ENCODE results near the gene SPANXA1.
"Not testable (repeated sequence)": the region's sequence is repeated elsewhere in the genome, so short reads cannot be mapped to it uniquely, and the experiment has no call there.

The SPANXA1 gene, protein sequence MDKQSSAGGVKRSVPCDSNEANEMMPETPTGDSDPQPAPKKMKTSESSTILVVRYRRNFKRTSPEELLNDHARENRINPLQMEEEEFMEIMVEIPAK

DNA sequence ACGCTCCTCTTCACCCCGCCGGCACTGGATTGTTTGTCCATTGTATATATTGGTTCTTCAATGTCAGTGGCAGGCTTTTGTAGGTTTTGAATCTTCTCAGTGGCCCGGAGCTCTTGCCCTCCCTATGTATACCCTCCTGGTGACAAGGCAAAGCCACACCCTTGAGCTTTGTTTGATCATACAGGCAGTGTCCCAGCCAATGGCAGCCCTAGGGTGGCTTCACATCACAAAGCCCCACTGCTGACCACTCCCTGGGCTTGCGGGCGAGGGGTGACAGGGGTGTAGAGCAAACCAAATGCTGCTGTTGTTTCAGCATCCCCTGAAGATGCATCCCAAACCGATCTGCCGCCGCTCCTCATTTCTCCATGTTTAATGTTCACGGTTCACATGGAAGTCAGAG lies at the start of gene SPANXA1:
Gene SPANXA1 (minus strand): TSS at position 101 of the 400 bp plus-strand sequence. CDS start 60 bp downstream, at position 41.
- not testable (repeated sequence) for H3K9me3 Mint-ChIP-seq; DNase-seq (ENCODE audit: low spot score in 2 of 2); ATAC-seq (ENCODE audit: low read depth); H3K36me3 Mint-ChIP-seq; H3K27ac Mint-ChIP-seq; H3K27me3 Mint-ChIP-seq; H3K4me3 Mint-ChIP-seq; H3K4me1 Mint-ChIP-seq

DNA sequence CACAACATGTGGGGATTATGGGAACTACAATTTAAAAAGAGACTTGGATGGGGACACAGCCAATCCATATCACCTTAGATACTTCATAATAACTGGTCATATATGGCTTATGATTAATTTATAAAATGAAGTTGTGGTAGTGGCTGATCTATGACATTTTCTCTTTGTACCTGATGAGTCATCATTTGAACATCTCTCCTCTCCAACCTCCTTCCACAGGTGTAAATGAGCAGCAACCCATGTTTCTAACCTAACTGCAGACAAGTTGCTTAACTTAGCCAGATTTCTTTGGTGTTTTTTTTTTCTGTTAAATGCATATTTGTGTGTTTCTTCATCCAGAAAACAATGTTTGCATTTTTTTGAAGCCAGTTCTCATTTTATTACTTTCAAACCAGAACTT lies 47.6 kb upstream of the SPANXA1 start:
- Mint-ChIP-seq H3K27ac (no peak overlapping the region), H3K36me3 (no peaks in the 10 kb centered on the region), H3K4me1 (no peaks in the 10 kb centered on the region), H3K4me3 (no peak overlapping the region), H3K9me3 (peaks cover 3% of the 10 kb centered on the region), H3K27me3 (no peaks in the 10 kb centered on the region)
- no peak for ATAC-seq (ENCODE audit: low read depth)
- DNase-seq (ENCODE audit: low spot score in 2 of 2), result no peak

DNA sequence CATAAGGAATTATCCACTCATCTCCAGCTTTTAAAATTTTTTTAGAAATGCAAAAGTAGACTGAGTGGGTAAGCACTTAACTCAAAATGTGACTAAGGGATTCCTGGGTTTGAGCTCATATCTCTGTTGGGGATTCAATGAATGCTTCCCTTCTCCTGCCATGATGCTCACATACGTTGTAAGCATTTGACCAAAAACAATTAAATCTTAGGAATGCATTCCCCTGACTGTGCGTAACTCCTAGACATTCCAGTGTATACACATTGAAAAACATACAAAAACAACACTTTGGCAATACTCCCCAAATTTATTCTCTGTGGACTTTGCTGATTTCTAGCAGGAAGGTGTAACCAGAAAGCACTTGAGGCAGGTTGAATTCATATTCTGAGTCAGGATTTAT lies 34.8 kb upstream of the SPANXA1 start:
- Mint-ChIP-seq H3K4me1 (no peaks in the 10 kb centered on the region), H3K27me3 (no peaks in the 10 kb centered on the region), H3K9me3 (peaks cover 2% of the 10 kb centered on the region), H3K36me3 (no peaks in the 10 kb centered on the region), H3K4me3 (no peak overlapping the region), H3K27ac (no peak overlapping the region)
- ATAC-seq (ENCODE audit: low read depth) (no peak), DNase-seq (ENCODE audit: low spot score in 2 of 2) (no peak)

DNA sequence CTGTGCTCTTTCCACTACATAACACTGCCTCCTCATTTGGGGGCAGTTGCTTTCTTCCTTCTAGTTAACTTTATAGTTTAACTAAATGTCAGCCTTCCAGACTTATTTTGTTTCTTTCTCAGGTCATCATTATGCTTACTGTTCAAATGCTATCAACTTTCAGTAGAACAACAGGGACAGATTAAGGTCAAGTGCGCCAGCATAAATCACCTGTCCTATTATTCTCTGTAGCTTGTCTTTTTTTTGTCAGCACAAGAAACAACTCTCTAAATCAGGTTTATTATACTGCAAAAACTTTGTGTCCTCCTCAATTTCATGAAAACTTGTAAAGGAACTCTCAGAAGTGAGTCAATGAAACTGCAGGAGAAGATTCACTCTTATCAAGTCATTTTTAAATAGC lies 24.6 kb upstream of the SPANXA1 start:
- Mint-ChIP-seq H3K36me3 (peaks cover 2% of the 10 kb centered on the region), H3K27me3 (no peaks in the 10 kb centered on the region), H3K9me3 (peaks cover 3% of the 10 kb centered on the region), H3K4me1 (no peaks in the 10 kb centered on the region), H3K4me3 (no peak overlapping the region), H3K27ac (no peak overlapping the region)
- no peak for DNase-seq (ENCODE audit: low spot score in 2 of 2)
- no peak for ATAC-seq (ENCODE audit: low read depth)

DNA sequence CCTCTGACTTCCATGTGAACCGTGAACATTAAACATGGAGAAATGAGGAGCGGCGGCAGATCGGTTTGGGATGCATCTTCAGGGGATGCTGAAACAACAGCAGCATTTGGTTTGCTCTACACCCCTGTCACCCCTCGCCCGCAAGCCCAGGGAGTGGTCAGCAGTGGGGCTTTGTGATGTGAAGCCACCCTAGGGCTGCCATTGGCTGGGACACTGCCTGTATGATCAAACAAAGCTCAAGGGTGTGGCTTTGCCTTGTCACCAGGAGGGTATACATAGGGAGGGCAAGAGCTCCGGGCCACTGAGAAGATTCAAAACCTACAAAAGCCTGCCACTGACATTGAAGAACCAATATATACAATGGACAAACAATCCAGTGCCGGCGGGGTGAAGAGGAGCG lies 4.9 kb upstream of the SPANXA1 start, which contains the start of gene SPANXA2:
Gene SPANXA2 (plus strand): TSS at position 301 of the 400 bp plus-strand sequence. CDS start 60 bp downstream, at position 361.
- H3K9me3 Mint-ChIP-seq, result not testable (repeated sequence)

DNA sequence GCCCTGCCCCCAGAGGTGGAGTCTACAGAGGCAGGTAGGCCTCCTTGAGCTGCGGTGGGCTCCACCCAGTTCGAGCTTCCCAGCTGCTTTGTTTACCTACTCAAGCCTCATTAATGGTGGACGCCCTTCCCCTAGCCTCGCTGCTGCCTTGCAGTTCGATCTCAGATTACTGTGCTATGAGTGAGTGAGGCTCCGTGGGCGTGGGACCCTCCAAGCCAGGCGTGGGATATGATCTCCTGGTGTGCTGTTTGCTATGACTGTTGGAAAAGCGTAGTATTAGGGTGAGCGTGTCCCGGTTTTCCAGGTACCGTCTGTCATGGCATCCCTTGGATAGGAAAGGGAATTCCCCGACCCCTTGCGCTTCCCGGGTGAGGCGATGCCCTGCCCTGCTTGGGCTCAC lies 42.0 kb downstream of the SPANXA1 start:
- H3K36me3 Mint-ChIP-seq; H3K9me3 Mint-ChIP-seq; ATAC-seq (ENCODE audit: low read depth); DNase-seq (ENCODE audit: low spot score in 2 of 2); H3K27me3 Mint-ChIP-seq; H3K4me1 Mint-ChIP-seq; H3K27ac Mint-ChIP-seq; H3K4me3 Mint-ChIP-seq: not testable (repeated sequence)

More for the DNA sequence above, 4.9 kb upstream of the SPANXA1 start, which contains the start of gene SPANXA2:
- not testable (repeated sequence) for H3K4me3 Mint-ChIP-seq; H3K36me3 Mint-ChIP-seq; H3K4me1 Mint-ChIP-seq; DNase-seq (ENCODE audit: low spot score in 2 of 2); H3K27ac Mint-ChIP-seq; H3K27me3 Mint-ChIP-seq; ATAC-seq (ENCODE audit: low read depth)
